Muscle layer of colon (tissue), 2 donors: ENCODE results near the gene EDC4.

Experiments
- H3K27ac ChIP-seq: one replicate; pipeline ENCODE4 v1.7.0; 2013; ENCODE audit warnings: low read depth, mild to moderate bottlenecking, low read length, moderate library complexity
- H3K27me3 ChIP-seq, 2 donors: one replicate each; pipeline ENCODE4 v1.7.0; 2013; ENCODE audit warnings: low read length in 2 of 2, mild to moderate bottlenecking in 2 of 2; ENCODE audit not compliant: insufficient read depth in 2 of 2, control insufficient read depth in 1 of 2
- H3K36me3 ChIP-seq: one replicate; pipeline ENCODE4 v1.7.0; 2013; ENCODE audit warnings: mild to moderate bottlenecking, low read length; ENCODE audit not compliant: insufficient read depth
- H3K4me1 ChIP-seq: one replicate; pipeline ENCODE4 v1.7.0; 2013; ENCODE audit warnings: mild to moderate bottlenecking, low read length; ENCODE audit not compliant: insufficient read depth
- H3K4me3 ChIP-seq, 2 donors: one replicate each; pipeline ENCODE4 v1.7.0; 2013; ENCODE audit warnings: low read length in 2 of 2, low read depth in 1 of 2, mild to moderate bottlenecking in 1 of 2, moderate library complexity in 1 of 2
- H3K9ac ChIP-seq: one replicate; pipeline ENCODE4 v1.7.0; 2013; ENCODE audit warnings: low read length
- H3K9me3 ChIP-seq: one replicate; pipeline ENCODE4 v1.7.0; 2013; ENCODE audit warnings: mild to moderate bottlenecking, low read length
- donor health status: abdominal sarcoma.
- donor health status: Adenocarcinoma of cecum.

Gene EDC4

GRCh38 chr16:67868290-67868689 lies 4.6 kb upstream of the EDC4 start:
- Histone ChIP-seq H3K4me3 (no peak overlapping the region), H3K4me1 (peaks cover 11% of the 10 kb centered on the region), H3K9ac (no peak overlapping the region), H3K9me3 (no peaks in the 10 kb centered on the region), H3K27ac (no peak overlapping the region), H3K27me3 (no peaks in the 10 kb centered on the region), H3K36me3 (peaks cover 44% of the 10 kb centered on the region)

- H3K9ac ChIP-seq, result no peak overlapping the region
- H3K27ac ChIP-seq, result no peak overlapping the region
- peaks cover 44% of the 10 kb centered on the region for H3K36me3 ChIP-seq
Observed at GRCh38 chr16:67869653-67870052, 3.2 kb upstream of the EDC4 start.

GRCh38 chr16:67871256-67871655 lies 1.6 kb upstream of the EDC4 start:
- Histone ChIP-seq H3K9ac (no peak overlapping the region), H3K27ac (no peak overlapping the region), H3K4me1 (peaks cover 28% of the 10 kb centered on the region), H3K4me3 (no peak overlapping the region), H3K36me3 (peaks cover 34% of the 10 kb centered on the region), H3K27me3 (no peaks in the 10 kb centered on the region), H3K9me3 (no peaks in the 10 kb centered on the region)

More at GRCh38 chr16:67869653-67870052, 3.2 kb upstream of the EDC4 start:
- H3K9me3 ChIP-seq, result no peaks in the 10 kb centered on the region
- H3K27me3 ChIP-seq, result no peaks in the 10 kb centered on the region
- no peak overlapping the region for H3K4me3 ChIP-seq
- peaks cover 16% of the 10 kb centered on the region for H3K4me1 ChIP-seq

GRCh38 chr16:67872131-67872630 lies 671 bp upstream of the EDC4 start:
- Histone ChIP-seq H3K9me3 (no peaks in the 10 kb centered on the region), H3K36me3 (peaks cover 37% of the 10 kb centered on the region), H3K4me3 (peak overlapping the region in 1 of 2 donors; percentile 81), H3K27me3 (no peaks in the 10 kb centered on the region), H3K9ac (peak overlapping the region; percentile 78), H3K27ac (peak overlapping the region; percentile 84), H3K4me1 (peaks cover 28% of the 10 kb centered on the region)

GRCh38 chr16:67873435-67874370 lies 851 bp downstream of the EDC4 start:
- peak overlapping the region; percentile 84 for H3K27ac ChIP-seq
- H3K36me3 ChIP-seq, result peaks cover 40% of the 10 kb centered on the region
- H3K9ac ChIP-seq, result peak overlapping the region; percentile 78
- H3K4me3 ChIP-seq, result peak overlapping the region; percentile 81 to 88
- peaks cover 28% of the 10 kb centered on the region for H3K4me1 ChIP-seq
- H3K27me3 ChIP-seq, result no peaks in the 10 kb centered on the region
- H3K9me3 ChIP-seq, result no peaks in the 10 kb centered on the region

- H3K4me3 ChIP-seq, result peak overlapping the region in 1 of 2 donors; percentile 81
- no peaks in the 10 kb centered on the region for H3K9me3 ChIP-seq
- no peak overlapping the region for H3K27ac ChIP-seq
- peaks cover 47% of the 10 kb centered on the region for H3K36me3 ChIP-seq
- H3K9ac ChIP-seq, result peak overlapping the region; percentile 78
- H3K4me1 ChIP-seq, result peaks cover 28% of the 10 kb centered on the region
- no peaks in the 10 kb centered on the region for H3K27me3 ChIP-seq
Observed at GRCh38 chr16:67874372-67874771, 1.5 kb downstream of the EDC4 start.

GRCh38 chr16:67877064-67877463 lies 4.2 kb downstream of the EDC4 start:
- Histone ChIP-seq H3K4me1 (peaks cover 28% of the 10 kb centered on the region), H3K4me3 (no peak overlapping the region), H3K9ac (no peak overlapping the region), H3K9me3 (no peaks in the 10 kb centered on the region), H3K27me3 (no peaks in the 10 kb centered on the region), H3K27ac (no peak overlapping the region), H3K36me3 (peaks cover 60% of the 10 kb centered on the region)

- Histone ChIP-seq H3K9ac (no peak overlapping the region), H3K4me3 (no peak overlapping the region), H3K27me3 (no peaks in the 10 kb centered on the region), H3K9me3 (no peaks in the 10 kb centered on the region), H3K4me1 (peaks cover 24% of the 10 kb centered on the region), H3K27ac (no peak overlapping the region), H3K36me3 (peaks cover 72% of the 10 kb centered on the region)
Observed at GRCh38 chr16:67878232-67878631, 5.4 kb downstream of the EDC4 start.

- Histone ChIP-seq H3K27ac (no peak overlapping the region), H3K27me3 (no peaks in the 10 kb centered on the region), H3K36me3 (peaks cover 78% of the 10 kb centered on the region), H3K4me3 (no peak overlapping the region), H3K9me3 (no peaks in the 10 kb centered on the region), H3K9ac (no peak overlapping the region), H3K4me1 (peaks cover 20% of the 10 kb centered on the region)
Observed at GRCh38 chr16:67878846-67879245, 6.0 kb downstream of the EDC4 start.

GRCh38 chr16:67879462-67879861 lies 6.6 kb downstream of the EDC4 start:
- Histone ChIP-seq H3K27ac (no peak overlapping the region), H3K4me1 (peaks cover 16% of the 10 kb centered on the region), H3K9ac (no peak overlapping the region), H3K27me3 (no peaks in the 10 kb centered on the region), H3K36me3 (peaks cover 79% of the 10 kb centered on the region), H3K4me3 (no peak overlapping the region), H3K9me3 (no peaks in the 10 kb centered on the region)

GRCh38 chr16:67879936-67880335 lies 7.1 kb downstream of the EDC4 start:
- no peaks in the 10 kb centered on the region for H3K9me3 ChIP-seq
- H3K4me1 ChIP-seq, result peaks cover 13% of the 10 kb centered on the region
- no peaks in the 10 kb centered on the region for H3K27me3 ChIP-seq
- no peak overlapping the region for H3K4me3 ChIP-seq
- H3K9ac ChIP-seq, result no peak overlapping the region
- no peak overlapping the region for H3K27ac ChIP-seq
- H3K36me3 ChIP-seq, result peaks cover 79% of the 10 kb centered on the region
